Fibroblast of the aortic adventitia (primary cell): ENCODE results near the gene BRCA2. TPM values are rescaled to one million over a fixed set of nuclear protein-coding genes. Genes with fewer than 3 reads are reported as not detected.
A peak's percentile ranks its signal among the peaks of the same experiment; 100 is the strongest.

ENCODE experiments used
- DNase-seq: peaks from one replicate; pipeline ENCODE4 v3.0.0-alpha.2; 2010; ENCODE audit warnings: low read depth
- H3K4me3 ChIP-seq: 2 replicates; pipeline ENCODE4 v1.5.1; 2011; ENCODE audit warnings: low read depth, mild to moderate bottlenecking, control low read depth, low read length, moderate library complexity
- CTCF ChIP-seq: IDR thresholded peaks from 2 replicates; pipeline ENCODE4 v1.5.1; 2011; ENCODE audit warnings: mild to moderate bottlenecking, low read length, control low read depth, inconsistent platforms; ENCODE audit not compliant: insufficient read depth
- total RNA-seq: library from RNA; depleted of rRNA; stranded (reverse); fragments of >200 nt; gene quantifications from 2 replicates; pipeline ENCODE4 v1.2.3, GENCODE V29; 2012; ENCODE audit warnings: low replicate concordance

Gene BRCA2
- total RNA-seq, 1 donor = 23.1 TPM

- DNase-seq = no peak
- TF ChIP-seq CTCF = no peak
- no peak overlapping the region for H3K4me3 ChIP-seq
Observed at GRCh38 chr13:32417995-32418394, 102.7 kb downstream of the BRCA2 start.

- H3K4me3 ChIP-seq = no peak overlapping the region
Observed at GRCh38 chr13:32419862-32420261, 104.6 kb downstream of the BRCA2 start.

GRCh38 chr13:32423592-32423991, 108.3 kb downstream of the BRCA2 start:
- DNase-seq = no peak
- TF ChIP-seq CTCF = no peak
- no peak overlapping the region for H3K4me3 ChIP-seq

More at GRCh38 chr13:32419862-32420261, 104.6 kb downstream of the BRCA2 start:
- no peak for TF ChIP-seq CTCF
- DNase-seq = no peak

GRCh38 chr13:32425158-32425557, 109.8 kb downstream of the BRCA2 start:
- TF ChIP-seq CTCF = no peak
- no peak overlapping the region for H3K4me3 ChIP-seq
- no peak for DNase-seq

- peak; percentile 9 for DNase-seq
- TF ChIP-seq CTCF = no peak
- H3K4me3 ChIP-seq = peak overlapping the region; percentile 66
Observed at GRCh38 chr13:32426191-32426989, 111.1 kb downstream of the BRCA2 start.

GRCh38 chr13:32426990-32427851, 111.9 kb downstream of the BRCA2 start:
- peak; percentile 13 for DNase-seq
- no peak for TF ChIP-seq CTCF

More at GRCh38 chr13:32426990-32427851, 111.9 kb downstream of the BRCA2 start:
- H3K4me3 ChIP-seq = peak overlapping the region; percentile 66
